Caco-2 (cell line): ENCODE measurements around the gene ABCF1. TPM values are rescaled to one million over a fixed set of nuclear protein-coding genes. Genes with fewer than 3 reads are reported as not detected.

Experiments
- BruUV-seq: library from RNA; stranded (reverse); fragments of 400-500 nt; replicated peaks from 2 replicates; lab custom pipeline; 2021; lab: Mats Ljungman, UMichigan
- CTCF ChIA-PET: fragments of 300-600 bp; sonication (Branson Sonifier 250); formaldehyde crosslinking; loops from one replicate; lab custom pipeline; 2022; ENCODE audit warnings: antibody characterized with exemption; lab: Charles Lee
- POLR2A ChIA-PET: fragments of 300-600 bp; sonication (Branson Sonifier 250); formaldehyde crosslinking; loops from one replicate; lab custom pipeline; 2022; ENCODE audit warnings: antibody characterized with exemption; lab: Charles Lee
- DNase-seq, 2 experiments: peaks; one replicate each; pipeline versions ENCODE4 v3.0.0 to v3.0.0-alpha.2; 2020 to 2022
- H3K27me3 ChIP-seq: replicated peaks from 2 replicates; pipeline ENCODE4 v1.6.0; 2011; ENCODE audit warnings: low read length; ENCODE audit not compliant: control insufficient read depth, insufficient read depth
- H3K36me3 ChIP-seq: 2 replicates; pipeline ENCODE4 v1.5.1; 2011; ENCODE audit warnings: low read length; ENCODE audit not compliant: control insufficient read depth, insufficient read depth
- H3K4me1 ChIP-seq: fragments of 250-450 bp; sonication (Bioruptor Pico); 2 replicates; pipeline ENCODE4 v1.5.1; 2020; ENCODE audit warnings: mild to moderate bottlenecking
- H3K4me3 ChIP-seq: 2 replicates; pipeline ENCODE4 v1.5.1; 2011; ENCODE audit warnings: low read depth, mild to moderate bottlenecking, control low read depth, low read length
- H3K9me3 ChIP-seq: fragments of 250-450 bp; sonication (Bioruptor Pico); 2 replicates; pipeline ENCODE4 v1.5.1; 2020; ENCODE audit warnings: mild to moderate bottlenecking, moderate library complexity
- H3K27ac Mint-ChIP-seq: one replicate; pipeline ENCODE4 v1.8.0; 2022; ENCODE audit warnings: mixed read lengths; ENCODE audit not compliant: unreplicated experiment
- H3K27me3 Mint-ChIP-seq: one replicate; pipeline ENCODE4 v1.8.0; 2022; ENCODE audit warnings: mixed read lengths; ENCODE audit not compliant: insufficient read depth, unreplicated experiment
- H3K36me3 Mint-ChIP-seq: one replicate; pipeline ENCODE4 v1.8.0; 2022; ENCODE audit warnings: mild to moderate bottlenecking, mixed read lengths; ENCODE audit not compliant: insufficient read depth, unreplicated experiment
- H3K4me1 Mint-ChIP-seq: one replicate; pipeline ENCODE4 v1.8.0; 2022; ENCODE audit warnings: low read depth, mixed read lengths; ENCODE audit not compliant: unreplicated experiment
- H3K4me3 Mint-ChIP-seq: one replicate; pipeline ENCODE4 v1.8.0; 2022; ENCODE audit warnings: mild to moderate bottlenecking, moderate library complexity, mixed read lengths; ENCODE audit not compliant: unreplicated experiment
- H3K9me3 Mint-ChIP-seq: one replicate; pipeline ENCODE4 v1.8.0; 2022; ENCODE audit warnings: mixed read lengths; ENCODE audit not compliant: unreplicated experiment
- CTCF ChIP-seq, 2 experiments: fragments of 200-600 bp in 1 of 2; IDR thresholded peaks; 1 replicate in 1 of 2; 2 replicates in 1 of 2; pipeline versions ENCODE4 v1.5.1 to v1.8.0; 2011 to 2022; ENCODE audit warnings: antibody characterized with exemption in 1 of 2, control low read depth in 1 of 2, inconsistent platforms in 1 of 2, low read depth in 1 of 2, low read length in 1 of 2, mild to moderate bottlenecking in 1 of 2, moderate library complexity in 1 of 2; ENCODE audit not compliant: insufficient read depth in 1 of 2, severe bottlenecking in 1 of 2, unreplicated experiment in 1 of 2
- intact Hi-C: fragments of 100-400 bp; cut with micrococcal nuclease; formaldehyde crosslinking; loops from one replicate; pipeline ENCODE4 v1.10.0; 2022; ENCODE audit not compliant: unreplicated experiment
- total RNA-seq: library from RNA; stranded (reverse); gene quantifications from 2 replicates; pipeline ENCODE4 v1.2.3, GENCODE V29; 2022

Gene ABCF1
- total RNA-seq, 1 experiment from 2014 or later: 93.7 TPM

GRCh38 chr6:30610065-30610464 lies 38.8 kb downstream of the ABCF1 start:
- Histone ChIP-seq H3K4me3 (no peak overlapping the region), H3K9me3 (no peaks in the 10 kb centered on the region), H3K4me1 (no peaks in the 10 kb centered on the region), H3K36me3 (peaks cover 4% of the 10 kb centered on the region), H3K27me3 (no peaks in the 10 kb centered on the region)
- CTCF ChIA-PET: no interaction called here
- Mint-ChIP-seq H3K4me1 (peaks cover 14% of the 10 kb centered on the region), H3K36me3 (peaks cover 90% of the 10 kb centered on the region), H3K4me3 (no peak overlapping the region), H3K9me3 (no peaks in the 10 kb centered on the region), H3K27me3 (no peaks in the 10 kb centered on the region), H3K27ac (no peak overlapping the region)
- BruUV-seq: no TSS peak
- POLR2A ChIA-PET: interaction anchor here (1.0 kb wide), 1 partner anchor 9 kb away, joined by 4 read pairs; no protein-coding TSS in a partner anchor
- no peak for DNase-seq
- intact Hi-C loops: no loop called here
- TF ChIP-seq CTCF (IDR thresholded peaks at IDR 0.05; ENCODE audit: insufficient read depth in 1 of 2, low read depth in 1 of 2, low read length in 1 of 2, severe bottlenecking in 1 of 2, unreplicated experiment in 1 of 2): no peak

- no peaks in the 10 kb centered on the region for H3K9me3 Mint-ChIP-seq
- Histone ChIP-seq H3K36me3 (peaks cover 3% of the 10 kb centered on the region), H3K4me1 (no peaks in the 10 kb centered on the region), H3K9me3 (no peaks in the 10 kb centered on the region), H3K4me3 (no peak overlapping the region), H3K27me3 (no peaks in the 10 kb centered on the region)
- H3K27ac Mint-ChIP-seq: no peak overlapping the region
- no peak for DNase-seq
- no TSS peak for BruUV-seq
- H3K27me3 Mint-ChIP-seq: no peaks in the 10 kb centered on the region
- intact Hi-C loops: no loop called here
- no peak for TF ChIP-seq CTCF (IDR thresholded peaks at IDR 0.05; ENCODE audit: insufficient read depth in 1 of 2, low read depth in 1 of 2, low read length in 1 of 2, severe bottlenecking in 1 of 2, unreplicated experiment in 1 of 2)
- CTCF ChIA-PET: interaction anchor here (0.8 kb wide), 1 partner anchor 129 kb away, joined by 3 read pairs; no protein-coding TSS in a partner anchor
- POLR2A ChIA-PET: interaction anchor here (1.0 kb wide), 1 partner anchor 10 kb away, joined by 4 read pairs; no protein-coding TSS in a partner anchor
- H3K4me1 Mint-ChIP-seq: peaks cover 15% of the 10 kb centered on the region
- H3K36me3 Mint-ChIP-seq: peaks cover 90% of the 10 kb centered on the region
- H3K4me3 Mint-ChIP-seq: peak overlapping the region; percentile 25
Measured at GRCh38 chr6:30611150-30611855, 40.1 kb downstream of the ABCF1 start.

- no peak overlapping the region for H3K4me3 ChIP-seq
- no peak for TF ChIP-seq CTCF (IDR thresholded peaks at IDR 0.05; ENCODE audit: insufficient read depth in 1 of 2, low read depth in 1 of 2, low read length in 1 of 2, severe bottlenecking in 1 of 2, unreplicated experiment in 1 of 2)
- Mint-ChIP-seq H3K27ac (no peak overlapping the region), H3K27me3 (no peaks in the 10 kb centered on the region), H3K36me3 (peaks cover 90% of the 10 kb centered on the region), H3K4me3 (peak overlapping the region; percentile 25), H3K9me3 (no peaks in the 10 kb centered on the region), H3K4me1 (peaks cover 16% of the 10 kb centered on the region)
- no peak for DNase-seq
- peaks cover 5% of the 10 kb centered on the region for H3K36me3 ChIP-seq
- intact Hi-C loops: no loop called here
- BruUV-seq: no TSS peak
- no peaks in the 10 kb centered on the region for H3K27me3 ChIP-seq
- no peaks in the 10 kb centered on the region for H3K4me1 ChIP-seq
- POLR2A ChIA-PET: no interaction called here
- CTCF ChIA-PET: interaction anchor here (0.8 kb wide), 1 partner anchor 130 kb away, joined by 3 read pairs; no protein-coding TSS in a partner anchor
- H3K9me3 ChIP-seq: no peaks in the 10 kb centered on the region
Measured at GRCh38 chr6:30611856-30612194, 40.6 kb downstream of the ABCF1 start.
